Islet of Langerhans (tissue), 1 donor: ENCODE data around the gene SENP7.
"Not testable (repeated sequence)": the region's sequence is repeated elsewhere in the genome, so short reads cannot be mapped to it uniquely, and the experiment has no call there.

ENCODE experiments used
- FAIRE-seq: peaks from one replicate; lab custom pipeline; 2011; peaks lifted over from hg19 to GRCh38; lab: Jason Lieb, UNC

The SENP7 gene

GRCh38 chr3:101438641-101439040 is 74.4 kb downstream of the SENP7 start:
- FAIRE-seq, result not testable (repeated sequence)

GRCh38 chr3:101433652-101434051 is 79.4 kb downstream of the SENP7 start:
- FAIRE-seq, result no peak

GRCh38 chr3:101423984-101424888 is 88.8 kb downstream of the SENP7 start:
- no peak for FAIRE-seq

GRCh38 chr3:101418851-101419250 is 94.2 kb downstream of the SENP7 start:
- FAIRE-seq, result no peak

GRCh38 chr3:101414121-101414520 is 98.9 kb downstream of the SENP7 start:
- FAIRE-seq, result no peak

- FAIRE-seq, result no peak
These were observed 99.4 kb downstream of the SENP7 start for GRCh38 chr3:101413656-101414055.

- FAIRE-seq, result no peak
These were observed 121.5 kb downstream of the SENP7 start for GRCh38 chr3:101391413-101391950.

- no peak for FAIRE-seq
These were observed 124.3 kb downstream of the SENP7 start for GRCh38 chr3:101388706-101389105.

- no peak for FAIRE-seq
These were observed 125.7 kb downstream of the SENP7 start for GRCh38 chr3:101387351-101387750.

- no peak for FAIRE-seq
These were observed 128.6 kb downstream of the SENP7 start for GRCh38 chr3:101384426-101384825.

- no peak for FAIRE-seq
These were observed 129.4 kb downstream of the SENP7 start for GRCh38 chr3:101383656-101384055.

- no peak for FAIRE-seq
These were observed 129.8 kb downstream of the SENP7 start for GRCh38 chr3:101383156-101383575.

- peak; percentile 94 for FAIRE-seq
These were observed 131.2 kb downstream of the SENP7 start for GRCh38 chr3:101381809-101382208.

GRCh38 chr3:101379658-101380376 is 133.2 kb downstream of the SENP7 start:
- FAIRE-seq, result no peak

GRCh38 chr3:101377796-101378195 is 135.2 kb downstream of the SENP7 start:
- no peak for FAIRE-seq

GRCh38 chr3:101377209-101377608 is 135.8 kb downstream of the SENP7 start:
- no peak for FAIRE-seq

- FAIRE-seq, result no peak
These were observed 137.4 kb downstream of the SENP7 start for GRCh38 chr3:101375586-101375985.

GRCh38 chr3:101362406-101362805 is 150.6 kb downstream of the SENP7 start:
- no peak for FAIRE-seq

- peak; percentile 68 for FAIRE-seq
These were observed 161.2 kb downstream of the SENP7 start for GRCh38 chr3:101351829-101352228.

- FAIRE-seq, result no peak
These were observed 172.4 kb downstream of the SENP7 start for GRCh38 chr3:101340591-101340990.

GRCh38 chr3:101333883-101334282 is 179.1 kb downstream of the SENP7 start:
- no peak for FAIRE-seq

- FAIRE-seq, result no peak
These were observed 183.9 kb downstream of the SENP7 start for GRCh38 chr3:101329016-101329673.
